A549 (cell line): ENCODE measurements around the gene CCNB1IP1. TPM values are rescaled to one million over a fixed set of nuclear protein-coding genes. Genes with fewer than 3 reads are reported as not detected.

Experiments used
- CBX2 ChIP-seq: fragments of 200-600 bp; sonication (generic); IDR thresholded peaks from 2 replicates; pipeline ENCODE4 v1.6.1; 2016; ENCODE audit warnings: low read depth, mild to moderate bottlenecking, borderline replicate concordance
- CBX8 ChIP-seq: fragments of 200-600 bp; sonication (generic); IDR thresholded peaks from 2 replicates; pipeline ENCODE4 v1.6.1; 2016
- CEBPB ChIP-seq, 2 experiments: fragments of >200 bp in 1 of 2; sonication (Bioruptor Twin) in 1 of 2; formaldehyde crosslinking in 1 of 2; IDR thresholded peaks; 2 replicates each; pipeline ENCODE4 v1.6.1; 2012 to 2016
- CHD2 ChIP-seq: fragments of 150-350 bp; IDR thresholded peaks from 2 replicates; pipeline ENCODE4 v1.6.1; 2014; ENCODE audit warnings: low read length; ENCODE audit not compliant: partially characterized antibody
- CHD4 ChIP-seq: fragments of 200-600 bp; sonication (generic); IDR thresholded peaks from 2 replicates; pipeline ENCODE4 v1.6.1; 2016; ENCODE audit warnings: antibody characterized with exemption, mild to moderate bottlenecking, borderline replicate concordance
- EHF ChIP-seq: fragments of 250-450 bp; sonication (Bioruptor Pico); IDR thresholded peaks from 2 replicates; pipeline ENCODE4 v1.5.0; 2020; ENCODE audit warnings: mild to moderate bottlenecking
- EP300 ChIP-seq, 2 experiments: fragments of >200 bp; sonication (Bioruptor Twin); formaldehyde crosslinking; IDR thresholded peaks; 2 replicates in 1 of 2; 3 replicates in 1 of 2; pipeline ENCODE4 v1.6.1; 2016 to 2017
- FOSB ChIP-seq: fragments of 250-450 bp; sonication (Bioruptor Pico); IDR thresholded peaks from 2 replicates; pipeline ENCODE4 v1.5.0; 2020; ENCODE audit warnings: mild to moderate bottlenecking, moderate library complexity
- FOSL2 ChIP-seq, 2 experiments: fragments of 450-650 bp in 1 of 2; fragments of >200 bp in 1 of 2; sonication (Bioruptor Twin) in 1 of 2; formaldehyde crosslinking; IDR thresholded peaks; 2 replicates each; pipeline versions ENCODE4 v1.5.0 to v1.6.1; 2016 to 2020; ENCODE audit warnings: mild to moderate bottlenecking in 1 of 2, moderate library complexity in 1 of 2
- HOXB5 ChIP-seq: fragments of 250-450 bp; sonication (Bioruptor Pico); IDR thresholded peaks from 2 replicates; pipeline ENCODE4 v1.5.0; 2020; ENCODE audit warnings: mild to moderate bottlenecking, moderate library complexity
- JUN ChIP-seq, 2 experiments: fragments of >200 bp; sonication (Bioruptor Twin); formaldehyde crosslinking; IDR thresholded peaks; 2 replicates in 1 of 2; 3 replicates in 1 of 2; pipeline ENCODE4 v1.6.1; 2016 to 2017
- JUNB ChIP-seq: fragments of >200 bp; sonication (Bioruptor Twin); formaldehyde crosslinking; IDR thresholded peaks from 2 replicates; pipeline ENCODE4 v1.6.1; 2016
- KDM1A ChIP-seq: fragments of 200-600 bp; sonication (generic); IDR thresholded peaks from 2 replicates; pipeline ENCODE4 v1.6.1; 2016; ENCODE audit warnings: low read depth, mild to moderate bottlenecking
- KDM5A ChIP-seq: fragments of 200-600 bp; sonication (generic); IDR thresholded peaks from 2 replicates; pipeline ENCODE4 v1.6.1; 2016; ENCODE audit warnings: antibody characterized with exemption, mild to moderate bottlenecking
- MAFK ChIP-seq: fragments of 450-650 bp; IDR thresholded peaks from 2 replicates; pipeline ENCODE4 v1.6.1; 2014; ENCODE audit not compliant: partially characterized antibody
- MAZ ChIP-seq: fragments of 150-350 bp; IDR thresholded peaks from 2 replicates; pipeline ENCODE4 v1.6.1; 2014; ENCODE audit warnings: antibody characterized with exemption, low read depth, low read length, borderline replicate concordance
- MYC ChIP-seq: IDR thresholded peaks from 2 replicates; pipeline ENCODE4 v1.6.1; 2012; ENCODE audit warnings: mild to moderate bottlenecking, inconsistent platforms, low read length, improper control_type of control experiment, borderline replicate concordance
- NFE2L2 ChIP-seq: fragments of 150-350 bp; conservative IDR thresholded peaks from 2 replicates; pipeline ENCODE4 v1.6.1; 2014; ENCODE audit warnings: low read length
- NR3C1 ChIP-seq: fragments of >200 bp; sonication (Bioruptor Twin); formaldehyde crosslinking; IDR thresholded peaks from 3 replicates; pipeline ENCODE4 v1.6.1; 2017
- PHF8 ChIP-seq: fragments of 200-600 bp; sonication (generic); IDR thresholded peaks from 2 replicates; pipeline ENCODE4 v1.6.1; 2016; ENCODE audit warnings: low read depth, mild to moderate bottlenecking, antibody characterized with exemption, moderate library complexity, borderline replicate concordance
- RARB ChIP-seq: fragments of 250-450 bp; sonication (Bioruptor Pico); IDR thresholded peaks from 2 replicates; pipeline ENCODE4 v1.8.0; 2021; ENCODE audit warnings: mild to moderate bottlenecking, moderate library complexity
- RCOR1 ChIP-seq: fragments of 150-350 bp; IDR thresholded peaks from 2 replicates; pipeline ENCODE4 v1.6.1; 2014; ENCODE audit warnings: antibody characterized with exemption, low read length, low read depth
- RFX5 ChIP-seq: fragments of 450-650 bp; IDR thresholded peaks from 2 replicates; pipeline ENCODE4 v1.7.1; 2014; ENCODE audit warnings: antibody characterized with exemption, mild to moderate bottlenecking, moderate library complexity
- RNF2 ChIP-seq: fragments of 200-600 bp; sonication (generic); IDR thresholded peaks from 2 replicates; pipeline ENCODE4 v1.6.1; 2016; ENCODE audit warnings: low read depth, mild to moderate bottlenecking, antibody characterized with exemption, moderate library complexity, borderline replicate concordance
- SMC3 ChIP-seq: fragments of >200 bp; sonication (Bioruptor Twin); formaldehyde crosslinking; IDR thresholded peaks from 3 replicates; pipeline ENCODE4 v1.6.1; 2018; ENCODE audit warnings: inconsistent platforms
- TP53 ChIP-seq: fragments of 250-450 bp; sonication (Bioruptor Pico); IDR thresholded peaks from 2 replicates; pipeline ENCODE4 v1.5.0; 2021; ENCODE audit warnings: mild to moderate bottlenecking, moderate library complexity
- ZFP36 ChIP-seq: fragments of 450-650 bp; IDR thresholded peaks from 2 replicates; pipeline ENCODE4 v1.6.1; 2014; ENCODE audit warnings: borderline replicate concordance; ENCODE audit not compliant: partially characterized antibody
- ZNF302 ChIP-seq: fragments of 250-450 bp; sonication (Bioruptor Pico); IDR thresholded peaks from 2 replicates; pipeline ENCODE4 v1.9.0; 2021; ENCODE audit warnings: inconsistent platforms, mild to moderate bottlenecking, moderate library complexity
- ZSCAN20 ChIP-seq: fragments of 250-450 bp; sonication (Bioruptor Pico); IDR thresholded peaks from 2 replicates; pipeline ENCODE4 v1.8.0; 2022; ENCODE audit warnings: mild to moderate bottlenecking, moderate library complexity
- polyA plus RNA-seq, 4 experiments: library from polyadenylated mRNA; depleted of rRNA in 3 of 4; stranded (reverse); fragments of >200 nt; fragmentation: RNase III in 1 of 4; extraction: RNeasy Plus Mini Kit Qiagen cat#74134 plus additional on column Dnase treatment in 1 of 4; gene quantifications; 2 replicates in 3 of 4; 3 replicates in 1 of 4; pipeline ENCODE4 v1.2.3, GENCODE V29; 2011 to 2017
- TF ChIP-seq, protein P1 (sequence below): fragments of >200 bp; sonication (Bioruptor Twin); formaldehyde crosslinking; IDR thresholded peaks from 3 replicates; pipeline ENCODE4 v1.5.1; 2016

CCNB1IP1 gene
- polyA plus RNA-seq, 2 of the 4 experiments (the other 2 are of a cell fraction) = 30.8 to 121 TPM

DNA sequence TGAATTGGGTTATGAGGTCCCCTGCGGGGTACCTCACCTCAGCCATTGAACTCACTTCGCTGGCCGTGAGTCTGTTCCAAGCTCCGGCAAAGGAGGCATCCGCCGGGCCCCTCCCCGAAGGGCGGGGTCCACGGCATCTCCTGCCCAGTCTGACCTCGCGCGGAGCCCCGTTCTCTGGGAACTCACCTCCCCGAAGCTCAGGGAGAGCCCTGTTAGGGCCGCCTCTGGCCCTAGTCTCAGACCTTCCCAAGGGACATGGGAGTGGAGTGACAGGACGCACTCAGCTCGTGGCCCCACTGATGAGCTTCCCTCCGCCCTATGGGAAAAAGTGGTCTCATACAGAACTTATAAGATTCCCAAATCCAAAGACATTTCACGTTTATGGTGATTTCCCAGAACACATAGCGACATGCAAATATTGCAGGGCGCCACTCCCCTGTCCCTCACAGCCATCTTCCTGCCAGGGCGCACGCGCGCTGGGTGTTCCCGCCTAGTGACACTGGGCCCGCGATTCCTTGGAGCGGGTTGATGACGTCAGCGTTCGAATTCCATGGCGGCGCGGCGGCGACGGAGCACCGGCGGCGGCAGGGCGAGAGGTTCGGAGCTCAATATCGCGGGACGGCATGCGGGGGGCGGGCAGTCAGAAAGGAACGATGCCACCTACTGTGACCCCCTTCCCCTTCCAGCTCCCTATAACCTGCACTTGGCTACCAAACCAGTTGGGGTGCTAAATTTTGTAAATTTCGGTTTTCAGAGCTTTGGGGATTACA lies 10.2 kb upstream of the CCNB1IP1 start, which contains the start of gene PARP2 (continued):
- TF ChIP-seq RCOR1 = no peak
- no peak for TF ChIP-seq CBX8
- no peak for TF ChIP-seq JUNB
- peak; percentile 97 for TF ChIP-seq RARB (CRISPR knock-in tag)
- TF ChIP-seq FOSB = peak; percentile 99
- no peak for TF ChIP-seq CBX2
- 0 out of 3 replicates have a peak, but pooled peaks have one; percentile 11 for TF ChIP-seq SMC3
- no peak for TF ChIP-seq NR3C1
- TF ChIP-seq ZNF302 (CRISPR knock-in tag) = no peak
- no peak for TF ChIP-seq EP300 (IDR thresholded peaks at IDR 0.05)
- peak in 1 of 2 experiments; percentile 30; a peak in 1 of 4 replicates for TF ChIP-seq CEBPB (IDR thresholded peaks at IDR 0.05)
- TF ChIP-seq CHD4 = no peak
- peak; percentile 50; the same call in 1 of the 2 replicates for TF ChIP-seq MYC
- TF ChIP-seq CHD2 = peak; percentile 88
- no peak for TF ChIP-seq FOSL2 (IDR thresholded peaks at IDR 0.05)
- TF ChIP-seq FOSL2 (CRISPR knock-in tag; IDR thresholded peaks at IDR 0.05) = peak; percentile 79
- TF ChIP-seq MAFK = peak; percentile 82
- TF ChIP-seq RFX5 = 0 out of 2 replicates have a peak, but pooled peaks have one; percentile 50
- TF ChIP-seq NFE2L2 = no peak
- peak; percentile 98 to 100 for TF ChIP-seq JUN (IDR thresholded peaks at IDR 0.05)
- no peak for TF ChIP-seq ZSCAN20 (CRISPR knock-in tag)
- peak; percentile 66; the same call in 1 of the 2 replicates for TF ChIP-seq HOXB5 (CRISPR knock-in tag)
- no peak for TF ChIP-seq KDM1A
- peak; percentile 98 for TF ChIP-seq TP53 (CRISPR knock-in tag)
- TF ChIP-seq PHF8 = peak; percentile 71; the same call in 1 of the 2 replicates
- TF ChIP-seq KDM5A = peak; percentile 74
- TF ChIP-seq, protein P1, sequence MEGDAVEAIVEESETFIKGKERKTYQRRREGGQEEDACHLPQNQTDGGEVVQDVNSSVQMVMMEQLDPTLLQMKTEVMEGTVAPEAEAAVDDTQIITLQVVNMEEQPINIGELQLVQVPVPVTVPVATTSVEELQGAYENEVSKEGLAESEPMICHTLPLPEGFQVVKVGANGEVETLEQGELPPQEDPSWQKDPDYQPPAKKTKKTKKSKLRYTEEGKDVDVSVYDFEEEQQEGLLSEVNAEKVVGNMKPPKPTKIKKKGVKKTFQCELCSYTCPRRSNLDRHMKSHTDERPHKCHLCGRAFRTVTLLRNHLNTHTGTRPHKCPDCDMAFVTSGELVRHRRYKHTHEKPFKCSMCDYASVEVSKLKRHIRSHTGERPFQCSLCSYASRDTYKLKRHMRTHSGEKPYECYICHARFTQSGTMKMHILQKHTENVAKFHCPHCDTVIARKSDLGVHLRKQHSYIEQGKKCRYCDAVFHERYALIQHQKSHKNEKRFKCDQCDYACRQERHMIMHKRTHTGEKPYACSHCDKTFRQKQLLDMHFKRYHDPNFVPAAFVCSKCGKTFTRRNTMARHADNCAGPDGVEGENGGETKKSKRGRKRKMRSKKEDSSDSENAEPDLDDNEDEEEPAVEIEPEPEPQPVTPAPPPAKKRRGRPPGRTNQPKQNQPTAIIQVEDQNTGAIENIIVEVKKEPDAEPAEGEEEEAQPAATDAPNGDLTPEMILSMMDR = no peak
- TF ChIP-seq MAZ = 0 out of 2 replicates have a peak, but pooled peaks have one; percentile 3
- no peak for TF ChIP-seq EHF (CRISPR knock-in tag)
- TF ChIP-seq ZFP36 = no peak
- TF ChIP-seq RNF2 = no peak
- TF ChIP-seq, all 56 proteins: peak for 29
